Iris pigment epithelial cell (primary cell): ENCODE results near the gene PDZK1.
"Not testable (repeated sequence)": the region's sequence is repeated elsewhere in the genome, so short reads cannot be mapped to it uniquely, and the experiment has no call there.

Experiments
- DNase-seq: peaks from one replicate; pipeline ENCODE4 v3.0.0-alpha.2; 2011; ENCODE audit warnings: low read depth

Gene PDZK1

DNA sequence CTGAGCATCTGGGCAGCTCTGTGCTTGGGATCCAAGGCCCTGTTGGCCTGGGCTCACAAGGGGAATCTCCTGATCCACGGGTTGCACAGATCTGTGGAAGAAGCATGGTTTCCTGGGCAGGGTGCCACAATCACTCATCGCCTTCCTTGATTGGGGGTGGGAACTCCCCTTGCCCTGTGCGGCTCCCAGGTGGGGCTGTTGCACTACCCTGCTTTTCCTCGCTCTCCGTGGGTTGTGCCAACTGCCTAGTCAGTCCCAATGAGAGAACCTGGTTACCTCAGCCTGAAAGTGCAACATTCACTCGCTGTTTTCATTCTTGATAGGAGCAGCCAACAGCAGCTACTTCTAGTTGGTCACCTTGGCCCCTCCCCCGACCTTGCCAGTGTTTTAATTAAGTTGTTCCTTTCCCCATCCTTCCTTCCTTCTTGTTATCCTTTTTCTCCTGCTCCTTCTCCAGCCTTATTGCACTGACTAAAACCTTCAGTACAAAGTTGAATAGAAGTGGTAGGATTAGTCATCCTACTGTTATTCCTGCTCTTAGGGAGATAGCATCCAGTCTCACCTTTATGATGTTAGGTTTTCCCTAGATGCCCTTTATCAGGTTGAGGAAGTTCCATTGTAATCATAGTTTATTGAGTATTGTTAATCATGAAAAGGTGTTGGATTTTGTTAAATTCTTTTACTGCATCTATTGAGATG is 50.8 kb downstream of the PDZK1 start:
- not testable (repeated sequence) for DNase-seq

DNA sequence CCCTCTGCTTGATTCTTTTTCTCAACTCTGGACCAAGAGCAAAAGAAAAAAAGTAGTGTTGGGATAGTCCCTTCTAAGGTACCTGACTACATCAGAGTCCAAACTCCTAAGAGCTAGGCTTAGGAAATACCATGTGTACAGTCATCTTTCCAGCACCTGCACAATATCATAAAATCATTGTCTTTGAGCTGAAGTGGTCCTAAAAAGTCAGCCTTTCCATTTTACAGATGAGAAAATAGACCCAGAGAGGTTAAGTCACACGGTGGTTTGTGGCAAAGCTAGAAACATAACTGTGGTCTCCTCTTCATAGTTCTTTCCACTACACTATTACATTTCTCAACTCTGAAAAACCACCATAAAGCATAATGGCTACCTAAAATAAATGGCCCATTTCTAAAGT is 63.2 kb downstream of the PDZK1 start:
- DNase-seq, result not testable (repeated sequence)

DNA sequence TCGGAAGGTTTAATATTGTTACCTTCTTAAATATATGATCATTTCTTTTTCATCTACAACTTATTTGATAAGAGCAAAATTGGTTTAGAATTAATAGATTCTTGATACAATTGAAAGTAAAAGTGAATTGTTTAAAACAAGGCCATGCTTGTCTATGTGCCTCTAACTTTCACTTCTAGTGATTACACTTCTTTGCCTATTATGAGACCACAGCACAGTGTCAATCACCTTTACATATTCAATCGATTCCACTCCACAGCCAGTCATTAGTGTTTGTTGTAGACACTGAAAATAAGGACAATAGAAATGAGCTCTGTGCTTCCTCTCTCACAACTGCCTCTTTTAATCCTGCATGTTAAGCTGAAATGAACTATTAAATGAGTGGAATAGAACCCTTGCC is 65.3 kb downstream of the PDZK1 start:
- not testable (repeated sequence) for DNase-seq

DNA sequence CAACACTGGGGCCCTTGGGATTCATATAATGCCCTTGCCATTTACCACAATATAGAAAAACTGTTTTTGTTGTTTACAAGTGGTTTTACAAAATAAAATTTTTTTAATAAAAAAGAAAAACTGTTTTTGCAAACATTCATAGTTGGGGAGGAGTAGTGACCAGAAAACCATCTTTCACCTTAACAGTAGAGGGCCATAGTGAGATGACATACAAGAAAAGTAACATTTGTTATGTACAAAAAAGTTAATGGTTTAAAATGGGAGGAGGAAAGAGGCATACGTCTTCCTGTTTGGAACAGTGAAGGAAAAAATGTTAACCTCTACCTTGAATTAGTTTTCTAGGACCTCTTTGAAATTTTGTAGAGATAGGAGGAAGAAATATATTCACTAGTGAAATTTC is 70.9 kb downstream of the PDZK1 start:
- DNase-seq, result not testable (repeated sequence)

DNA sequence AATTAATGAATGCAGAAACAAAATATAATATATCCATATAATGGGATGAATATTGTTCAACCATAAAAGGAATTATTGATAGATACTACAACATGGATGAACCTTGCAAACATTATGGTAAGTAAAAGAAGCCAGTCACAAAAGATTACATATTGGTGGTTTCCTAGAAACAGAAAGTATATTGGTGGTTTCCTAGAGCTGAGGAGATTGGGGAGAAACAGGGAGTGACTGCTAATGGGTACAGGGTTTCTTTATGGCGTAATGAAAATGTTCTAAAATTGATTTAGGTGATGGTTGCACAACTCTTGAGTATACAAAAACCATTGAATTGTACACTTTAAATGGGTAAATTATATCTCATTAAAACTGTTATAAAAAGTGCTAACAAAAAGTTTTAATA is 85.0 kb downstream of the PDZK1 start:
- DNase-seq, result not testable (repeated sequence)
